ENCODE measurements around the gene FANCC.

DNA sequence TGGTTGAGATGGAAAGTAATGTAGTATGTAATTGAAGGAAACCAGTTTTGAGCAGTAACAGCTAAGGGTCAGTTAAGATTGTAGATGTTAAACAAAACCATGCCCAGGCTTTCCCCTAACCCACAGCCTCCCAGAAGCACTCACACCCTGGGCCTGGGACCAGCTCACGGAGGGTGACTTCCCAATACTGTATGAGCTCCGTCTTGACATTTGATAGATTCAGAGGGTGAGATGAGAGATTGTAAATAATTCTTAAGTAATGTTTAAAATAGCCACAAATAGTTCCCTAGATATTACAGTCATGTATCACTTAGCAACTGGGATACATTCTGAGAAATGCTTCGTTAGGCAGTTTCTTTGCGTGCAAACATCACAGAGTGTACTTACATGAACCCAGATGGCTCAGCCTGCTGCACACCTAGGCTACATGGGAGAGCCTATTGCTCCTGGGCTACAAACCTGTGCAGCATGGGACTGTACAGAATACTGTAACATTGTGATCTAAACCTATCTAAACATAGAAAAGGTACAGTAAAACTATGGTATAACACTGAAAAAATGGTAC is 140.7 kb downstream of the FANCC start:
- no peak for TF ChIP-seq EZH2phosphoT487 (IDR thresholded peaks at IDR 0.05; ENCODE audit: insufficient read depth, low read depth)
- no peak for TF ChIP-seq EZH2 (IDR thresholded peaks at IDR 0.05; ENCODE audit: insufficient read depth, poor library complexity, severe bottlenecking)
